Activated T-helper 1 cell treated with anti-CD3 and anti-CD28 coated beads, Interleukin-12 subunit alpha, Interleukin-12 subunit beta, Interleukin-2, Interleukin-4 antibody, amounts not matched to agents 30 ng/mL and 10 ng/mL and 1 ng/mL, durations not matched to agents 14 hours and 24 hours and 36 hours (primary cell): ENCODE measurements around the gene TMPRSS9. TPM values are rescaled to one million over a fixed set of nuclear protein-coding genes. Genes with fewer than 3 reads are reported as not detected.

ENCODE experiments used
- DNase-seq: peaks from one replicate; pipeline ENCODE4 v3.0.0; 2021; ENCODE audit warnings: low spot score
- H3K27ac Mint-ChIP-seq: one replicate; pipeline ENCODE4 v1.8.0; 2021; ENCODE audit warnings: mild to moderate bottlenecking, mixed read lengths
- H3K27me3 Mint-ChIP-seq: one replicate; pipeline ENCODE4 v1.8.0; 2022; ENCODE audit warnings: mild to moderate bottlenecking, moderate library complexity, mixed read lengths; ENCODE audit not compliant: insufficient read depth
- H3K36me3 Mint-ChIP-seq: one replicate; pipeline ENCODE4 v1.8.0; 2021; ENCODE audit warnings: low read depth, mixed read lengths
- H3K4me1 Mint-ChIP-seq: one replicate; pipeline ENCODE4 v1.8.0; 2021; ENCODE audit warnings: low read depth, mixed read lengths
- H3K4me3 Mint-ChIP-seq: one replicate; pipeline ENCODE4 v1.8.0; 2021; ENCODE audit warnings: mild to moderate bottlenecking, moderate library complexity, mixed read lengths
- H3K9me3 Mint-ChIP-seq: one replicate; pipeline ENCODE4 v1.8.0; 2021; ENCODE audit warnings: mixed read lengths
- intact Hi-C: fragments of 100-400 bp; cut with micrococcal nuclease; formaldehyde crosslinking; loops from one replicate; pipeline ENCODE4 v1.15.1; 2024
- total RNA-seq: library from RNA; stranded (reverse); gene quantifications from 2 replicates; pipeline ENCODE4 v1.2.3, GENCODE V29; 2022

TMPRSS9 gene
- total RNA-seq, 1 donor from 2014 or later = not detected

DNA sequence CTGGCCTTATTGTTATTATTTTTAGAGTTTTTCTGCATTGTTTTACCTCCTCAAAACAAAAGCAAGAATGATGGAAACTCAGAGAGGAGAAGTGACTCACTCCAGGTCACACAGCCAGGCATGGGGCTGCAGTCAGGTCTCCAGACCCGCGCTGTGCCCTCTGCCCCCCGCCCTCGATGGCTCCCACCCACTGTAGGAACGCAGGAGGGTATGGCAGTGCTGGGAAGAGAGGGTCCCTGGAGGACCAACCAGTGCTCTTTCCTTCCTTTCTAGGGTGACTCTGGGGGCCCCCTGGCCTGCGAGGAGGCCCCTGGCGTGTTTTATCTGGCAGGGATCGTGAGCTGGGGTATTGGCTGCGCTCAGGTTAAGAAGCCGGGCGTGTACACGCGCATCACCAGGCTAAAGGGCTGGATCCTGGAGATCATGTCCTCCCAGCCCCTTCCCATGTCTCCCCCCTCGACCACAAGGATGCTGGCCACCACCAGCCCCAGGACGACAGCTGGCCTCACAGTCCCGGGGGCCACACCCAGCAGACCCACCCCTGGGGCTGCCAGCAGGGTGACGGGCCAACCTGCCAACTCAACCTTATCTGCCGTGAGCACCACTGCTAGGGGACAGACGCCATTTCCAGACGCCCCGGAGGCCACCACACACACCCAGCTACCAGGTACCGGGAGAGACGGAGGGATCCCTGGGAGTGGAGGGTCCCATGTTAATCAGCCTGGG is 61.7 kb downstream of the TMPRSS9 start:
- Mint-ChIP-seq H3K27ac (no peak overlapping the region), H3K27me3 (no peaks in the 10 kb centered on the region), H3K4me1 (peaks cover 5% of the 10 kb centered on the region), H3K36me3 (peaks cover 6% of the 10 kb centered on the region), H3K9me3 (no peaks in the 10 kb centered on the region), H3K4me3 (no peak overlapping the region)
- no peak for DNase-seq
- intact Hi-C loops = loop anchor here (10.0 kb wide), 1 partner anchor 1203 kb away; the partner anchor contains the start of gene CACTIN

DNA sequence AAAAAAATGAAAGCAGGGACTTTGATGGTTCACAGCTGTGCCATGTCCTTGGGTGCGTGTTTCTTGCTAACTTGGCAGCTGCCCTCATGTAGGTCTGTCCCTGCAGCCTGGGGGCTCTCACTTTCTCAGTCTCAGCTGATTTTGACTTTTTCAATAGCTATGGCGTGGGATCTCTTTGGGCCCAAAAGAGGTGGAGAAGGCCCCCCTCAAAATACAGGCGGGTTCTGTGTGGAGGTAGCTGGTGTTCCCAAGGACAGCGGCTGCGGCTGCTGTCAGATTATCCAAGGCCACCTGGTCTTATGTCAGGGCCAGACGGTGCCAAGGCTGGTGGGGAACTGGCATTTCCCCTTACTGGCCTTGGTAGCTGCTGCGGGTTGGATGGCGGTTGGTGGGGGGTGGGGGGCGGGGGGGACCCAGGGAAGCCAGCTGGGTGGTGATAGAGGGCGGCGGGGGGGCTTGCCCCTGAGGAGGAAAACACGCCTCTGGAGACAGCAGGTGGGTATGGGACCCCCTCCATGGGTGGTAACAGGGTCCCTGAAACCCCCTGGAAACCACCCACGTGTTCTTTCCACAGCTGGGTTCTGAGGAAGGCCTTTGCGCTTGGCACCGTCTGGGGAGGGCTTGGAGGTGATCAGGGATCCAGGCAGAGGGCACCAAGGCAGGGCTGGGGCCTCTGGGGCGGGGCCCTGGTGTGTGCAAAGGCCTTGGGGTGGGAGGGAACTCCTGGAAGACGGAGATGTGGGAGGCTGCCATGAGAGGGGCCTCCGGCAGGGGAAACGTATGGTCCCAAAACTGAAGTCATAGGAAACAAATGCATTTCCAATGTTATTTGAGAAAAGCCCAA is 63.2 kb downstream of the TMPRSS9 start:
- H3K4me3 Mint-ChIP-seq = peak overlapping the region; percentile 11
- peaks cover 6% of the 10 kb centered on the region for H3K36me3 Mint-ChIP-seq
- H3K27me3 Mint-ChIP-seq = peaks cover 2% of the 10 kb centered on the region
- H3K27ac Mint-ChIP-seq = no peak overlapping the region
- intact Hi-C loops = loop anchor here (10.0 kb wide), 1 partner anchor 1202 kb away; the partner anchor contains the start of gene CACTIN
- no peak for DNase-seq
- H3K9me3 Mint-ChIP-seq = no peaks in the 10 kb centered on the region
- peaks cover 11% of the 10 kb centered on the region for H3K4me1 Mint-ChIP-seq

DNA sequence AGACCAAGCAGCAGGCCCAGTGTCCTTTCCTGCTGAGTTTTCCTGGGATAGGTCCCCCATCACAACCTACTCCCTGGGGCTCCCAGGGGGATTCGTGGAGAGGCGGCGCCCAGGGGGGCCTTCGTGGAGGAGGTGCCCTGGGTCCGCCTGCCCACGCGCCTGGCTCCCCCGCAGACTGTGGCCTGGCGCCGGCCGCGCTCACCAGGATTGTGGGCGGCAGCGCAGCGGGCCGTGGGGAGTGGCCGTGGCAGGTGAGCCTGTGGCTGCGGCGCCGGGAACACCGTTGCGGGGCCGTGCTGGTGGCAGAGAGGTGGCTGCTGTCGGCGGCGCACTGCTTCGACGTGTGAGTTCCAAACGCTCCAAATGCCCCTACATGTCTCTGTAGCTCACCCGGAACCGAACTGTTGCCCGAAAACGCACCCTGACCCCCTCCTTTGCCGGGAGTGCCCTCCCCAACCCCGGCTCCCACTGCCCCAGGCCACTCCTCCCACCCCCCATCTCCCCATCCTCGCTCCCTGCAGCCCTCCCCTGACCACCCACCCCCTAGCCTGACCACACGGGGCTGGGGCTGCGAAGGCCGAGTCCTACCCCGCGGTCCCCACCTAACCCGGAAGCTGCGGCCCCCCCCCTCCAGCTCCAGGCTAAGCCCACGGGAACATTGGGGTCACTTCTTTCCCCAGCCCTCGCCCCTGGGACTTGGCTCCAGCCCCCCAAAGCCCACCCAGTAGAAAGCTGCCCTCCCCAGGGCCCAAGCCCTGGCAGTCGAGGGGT is 64.0 kb downstream of the TMPRSS9 start:
- H3K4me3 Mint-ChIP-seq = no peak overlapping the region
- no peak overlapping the region for H3K27ac Mint-ChIP-seq
- intact Hi-C loops = loop anchor here (10.0 kb wide), 1 partner anchor 1201 kb away; the partner anchor contains the start of gene CACTIN
- peaks cover 2% of the 10 kb centered on the region for H3K27me3 Mint-ChIP-seq
- DNase-seq = no peak
- H3K36me3 Mint-ChIP-seq = peaks cover 9% of the 10 kb centered on the region
- H3K9me3 Mint-ChIP-seq = no peaks in the 10 kb centered on the region
- H3K4me1 Mint-ChIP-seq = peaks cover 11% of the 10 kb centered on the region

DNA sequence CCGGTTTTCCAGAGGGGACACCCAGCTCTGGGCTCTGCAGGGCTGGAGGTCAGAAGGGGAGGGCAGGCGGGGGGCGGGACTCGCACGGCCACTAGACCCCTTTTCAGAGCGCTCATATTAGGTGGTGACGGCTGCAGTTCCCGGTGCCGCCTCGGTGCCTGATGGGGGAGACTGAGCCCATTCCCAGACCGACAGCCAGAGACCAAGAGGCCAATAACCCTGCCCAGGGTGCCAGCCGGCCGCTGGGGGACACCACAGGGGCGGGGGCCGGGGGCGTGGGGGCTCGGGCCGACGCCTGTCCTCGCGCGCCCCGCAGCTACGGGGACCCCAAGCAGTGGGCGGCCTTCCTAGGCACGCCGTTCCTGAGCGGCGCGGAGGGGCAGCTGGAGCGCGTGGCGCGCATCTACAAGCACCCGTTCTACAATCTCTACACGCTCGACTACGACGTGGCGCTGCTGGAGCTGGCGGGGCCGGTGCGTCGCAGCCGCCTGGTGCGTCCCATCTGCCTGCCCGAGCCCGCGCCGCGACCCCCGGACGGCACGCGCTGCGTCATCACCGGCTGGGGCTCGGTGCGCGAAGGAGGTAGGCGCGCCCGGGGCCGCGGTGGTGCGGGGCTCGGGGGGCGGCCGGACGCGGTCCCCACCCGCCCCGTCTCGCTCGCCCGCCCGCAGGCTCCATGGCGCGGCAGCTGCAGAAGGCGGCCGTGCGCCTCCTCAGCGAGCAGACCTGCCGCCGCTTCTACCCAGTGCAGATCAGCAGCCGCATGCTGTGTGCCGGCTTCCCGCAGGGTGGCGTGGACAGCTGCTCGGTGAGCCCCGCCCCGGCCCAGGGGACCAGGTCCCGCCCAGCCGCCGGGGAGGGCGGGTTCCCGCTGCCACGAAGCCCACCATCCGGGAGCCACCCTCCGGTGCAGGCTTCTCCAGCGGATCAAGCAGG is 64.9 kb downstream of the TMPRSS9 start:
- intact Hi-C loops = loop anchor here (5.0 to 10.0 kb wide), 2 partner anchors 1012 to 1200 kb away; partner anchors contain the start of gene CACTIN
- DNase-seq = no peak
- peaks cover 13% of the 10 kb centered on the region for H3K36me3 Mint-ChIP-seq
- no peak overlapping the region for H3K4me3 Mint-ChIP-seq
- peaks cover 11% of the 10 kb centered on the region for H3K4me1 Mint-ChIP-seq
- no peak overlapping the region for H3K27ac Mint-ChIP-seq
- no peaks in the 10 kb centered on the region for H3K9me3 Mint-ChIP-seq
- peaks cover 2% of the 10 kb centered on the region for H3K27me3 Mint-ChIP-seq

GRCh38 chr19:2425622-2426581 is 65.8 kb downstream of the TMPRSS9 start:
- H3K36me3 Mint-ChIP-seq = peaks cover 13% of the 10 kb centered on the region
- peaks cover 11% of the 10 kb centered on the region for H3K4me1 Mint-ChIP-seq
- H3K27ac Mint-ChIP-seq = peak overlapping the region; percentile 56
- H3K9me3 Mint-ChIP-seq = no peaks in the 10 kb centered on the region
- intact Hi-C loops = loop anchor here (2.0 to 10.0 kb wide), 3 partner anchors 987 to 1199 kb away; partner anchors contain the start of genes CACTIN and RPS15
- H3K4me3 Mint-ChIP-seq = peak overlapping the region; percentile 95
- peaks cover 2% of the 10 kb centered on the region for H3K27me3 Mint-ChIP-seq
- DNase-seq = no peak

- Mint-ChIP-seq H3K27me3 (peaks cover 2% of the 10 kb centered on the region), H3K4me1 (peaks cover 11% of the 10 kb centered on the region), H3K27ac (peak overlapping the region; percentile 98), H3K9me3 (no peaks in the 10 kb centered on the region), H3K36me3 (peaks cover 13% of the 10 kb centered on the region), H3K4me3 (peak overlapping the region; percentile 95)
- intact Hi-C loops = loop anchor here (1.0 to 10.0 kb wide), 8 partner anchors 29 to 1198 kb away; partner anchors contain the start of genes CACTIN, LMNB2, LSM7 and PLEKHJ1
- peak; percentile 45 for DNase-seq
These were observed 66.8 kb downstream of the TMPRSS9 start for GRCh38 chr19:2426611-2427428.

DNA sequence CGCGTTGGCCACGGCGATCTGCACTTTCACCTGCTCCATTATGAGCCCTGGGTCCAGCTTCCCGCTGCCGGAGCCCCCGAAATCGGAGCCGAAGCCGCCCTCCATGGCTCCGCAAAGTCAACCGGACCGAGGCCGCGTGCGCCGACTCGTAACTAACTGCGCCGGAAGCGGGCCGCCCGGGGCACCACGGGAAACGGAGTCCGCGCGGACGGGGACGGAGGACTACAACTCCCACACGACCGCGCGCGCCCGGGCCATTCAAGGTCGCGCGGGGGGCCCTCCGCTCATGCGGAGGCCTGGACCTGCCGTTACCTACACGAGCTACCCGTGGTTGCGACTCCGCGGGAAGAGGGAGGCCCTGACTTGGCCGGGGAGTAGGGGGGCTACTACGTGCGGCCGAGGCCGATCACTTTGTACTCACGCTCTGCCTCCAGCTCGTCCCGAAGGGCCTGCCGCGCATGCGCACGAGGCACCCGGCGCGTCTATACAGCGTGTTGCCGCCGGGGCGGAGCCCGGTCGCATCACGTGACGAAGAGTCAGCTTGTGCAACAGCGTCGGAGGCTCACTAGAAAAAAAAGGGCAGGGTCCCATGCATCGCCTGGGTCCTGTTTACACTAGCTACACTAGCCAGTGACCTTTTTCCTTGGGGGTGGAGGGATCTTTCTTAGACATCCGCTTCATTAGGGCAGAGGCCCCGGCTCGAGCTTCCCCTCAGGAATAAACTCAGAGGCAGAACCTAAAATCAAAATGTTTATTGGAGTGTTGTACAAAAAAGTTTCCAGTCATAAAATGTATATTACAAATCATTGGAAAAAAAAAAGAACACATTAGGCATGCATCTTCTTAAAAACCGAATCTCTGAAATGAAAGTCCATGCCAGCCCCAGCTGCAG is 67.6 kb downstream of the TMPRSS9 start, which contains the start of gene TIMM13:
TIMM13 (minus strand) TSS at position 158 of the 892 bp plus-strand sequence; CDS start at position 105, 53 bp downstream.
- DNase-seq = peak; percentile 96
- H3K4me3 Mint-ChIP-seq = peak within 1 kb of the TSS; percentile 95
- H3K27me3 Mint-ChIP-seq = peaks cover 2% of the 10 kb centered on the region
- H3K36me3 Mint-ChIP-seq = peaks cover 13% of the 10 kb centered on the region
- peak within 1 kb of the TSS; percentile 98 for H3K27ac Mint-ChIP-seq
- no peaks in the 10 kb centered on the region for H3K9me3 Mint-ChIP-seq
- intact Hi-C loops = loop anchor here (1.0 to 10.0 kb wide), 9 partner anchors 29 to 1197 kb away; partner anchors contain the start of genes CACTIN, LMNB2, LSM7 and PLEKHJ1
- H3K4me1 Mint-ChIP-seq = peaks cover 11% of the 10 kb centered on the region

- H3K4me3 Mint-ChIP-seq = no peak overlapping the region
- H3K4me1 Mint-ChIP-seq = peaks cover 11% of the 10 kb centered on the region
- DNase-seq = no peak
- intact Hi-C loops = loop anchor here (2.0 to 10.0 kb wide), 3 partner anchors 486 to 1196 kb away; partner anchors contain the start of gene CACTIN
- H3K36me3 Mint-ChIP-seq = peaks cover 13% of the 10 kb centered on the region
- H3K27me3 Mint-ChIP-seq = peaks cover 2% of the 10 kb centered on the region
- no peak overlapping the region for H3K27ac Mint-ChIP-seq
- no peaks in the 10 kb centered on the region for H3K9me3 Mint-ChIP-seq
These were observed 68.2 kb downstream of the TMPRSS9 start for GRCh38 chr19:2428321-2428690.
